GM12892 (cell line): ENCODE data around the gene C2CD2L.

Experiments
- POLR2A ChIP-seq: IDR thresholded peaks from 2 replicates; pipeline ENCODE4 v1.6.1; 2011; ENCODE audit warnings: low read depth, low read length, control low read depth
- POLR2AphosphoS5 ChIP-seq: IDR thresholded peaks from 2 replicates; pipeline ENCODE4 v1.6.1; 2011; ENCODE audit warnings: low read depth, low read length, control low read depth
- TAF1 ChIP-seq: IDR thresholded peaks from 2 replicates; pipeline ENCODE4 v1.6.1; 2011; ENCODE audit warnings: low read depth, mild to moderate bottlenecking, control low read depth, low read length, borderline replicate concordance

DNA sequence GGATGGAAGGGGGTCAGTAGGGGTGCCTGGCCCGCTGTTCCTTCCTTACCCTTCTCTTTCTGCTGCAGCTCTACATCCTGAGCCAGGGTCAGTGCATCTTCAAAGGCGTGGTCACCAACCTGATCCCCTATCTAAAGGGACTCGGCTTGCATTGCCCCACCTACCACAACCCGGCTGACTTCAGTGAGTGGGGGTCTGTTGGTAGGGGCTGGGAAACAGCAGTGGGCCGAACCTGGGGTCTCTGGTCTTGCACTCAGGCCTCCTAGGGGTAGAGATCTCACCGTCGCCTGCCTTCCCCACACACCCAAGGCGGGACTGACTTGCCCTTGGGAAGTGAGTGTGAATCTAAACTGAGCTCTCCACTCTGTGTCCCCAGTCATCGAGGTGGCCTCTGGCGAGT, 49.4 kb downstream of the C2CD2L start:
- TF ChIP-seq TAF1 (no peak), POLR2AphosphoS5 (no peak), POLR2A (no peak)
